GM18951 (cell line): ENCODE data around the gene EID3.
"Not testable (repeated sequence)": the region's sequence is repeated elsewhere in the genome, so short reads cannot be mapped to it uniquely, and the experiment has no call there.

ENCODE experiments used
- POLR2A ChIP-seq: IDR thresholded peaks from 4 replicates; pipeline ENCODE4 v1.6.1; 2011; ENCODE audit warnings: mild to moderate bottlenecking; ENCODE audit not compliant: insufficient read length, insufficient read depth; ENCODE audit errors: extremely low read depth
- in situ Hi-C: fragments of 300-500 bp; cut with MboI; formaldehyde crosslinking; loops from one replicate; pipeline ENCODE4 v1.12.0; 2022; ENCODE audit warnings: low sequenced_read_pairs, mixed read lengths, inconsistent platforms; ENCODE audit not compliant: unreplicated experiment

The EID3 gene

DNA sequence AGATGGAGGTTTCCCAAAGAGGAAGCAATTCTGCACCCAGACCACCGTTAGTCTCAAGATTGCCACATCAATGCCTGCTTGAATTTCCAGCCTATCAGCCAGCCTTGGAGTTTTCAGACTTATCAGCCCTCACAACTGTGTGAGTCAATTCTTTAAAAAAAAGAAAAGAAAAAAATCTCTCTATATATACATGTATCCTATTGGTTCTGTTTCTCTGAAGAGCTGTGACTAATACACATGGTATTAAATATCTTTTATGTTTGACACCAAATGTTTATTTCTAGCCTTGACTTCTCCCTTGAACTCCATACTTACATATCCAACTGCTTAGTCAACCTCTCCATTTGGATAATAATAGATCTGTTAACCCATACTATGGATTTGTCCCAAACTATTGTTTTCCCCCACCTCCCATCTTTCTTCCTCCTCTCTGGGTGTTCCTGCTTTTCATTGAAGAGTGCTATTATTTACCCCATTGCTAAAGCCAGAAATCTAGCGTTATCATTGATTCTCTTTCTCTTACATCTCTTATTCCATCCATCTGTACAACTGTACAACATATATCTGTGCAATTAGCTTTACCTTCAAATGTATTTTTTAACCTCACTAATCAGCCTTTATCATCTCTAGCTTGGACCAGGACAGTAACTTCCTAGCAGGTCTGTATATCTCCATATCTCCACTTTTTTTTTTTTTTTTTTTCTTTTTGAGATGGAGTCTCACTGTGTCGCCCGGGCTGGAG lies 22.7 kb upstream of the EID3 start:
- no peak for TF ChIP-seq POLR2A
- in situ Hi-C loops: no loop called here

DNA sequence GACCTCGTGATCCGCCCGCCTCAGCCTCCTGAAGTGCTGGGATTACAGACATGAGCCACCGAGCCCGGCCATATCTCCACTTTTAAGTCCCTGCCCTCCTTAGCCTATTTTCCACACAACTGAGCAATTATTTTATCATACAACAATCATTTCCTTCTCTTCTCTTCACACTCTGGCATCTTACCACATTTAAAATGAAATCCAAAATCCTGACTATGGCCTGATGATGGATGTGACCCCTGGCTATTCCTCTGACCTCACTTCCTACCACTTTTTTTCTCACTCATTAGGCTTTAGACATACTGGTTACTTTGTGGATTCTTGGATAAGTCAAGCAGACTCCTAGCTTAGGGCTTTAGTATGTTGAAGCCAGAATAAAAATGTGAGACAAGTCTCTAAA lies 21.9 kb upstream of the EID3 start:
- in situ Hi-C loops: no loop called here
- no peak for TF ChIP-seq POLR2A

DNA sequence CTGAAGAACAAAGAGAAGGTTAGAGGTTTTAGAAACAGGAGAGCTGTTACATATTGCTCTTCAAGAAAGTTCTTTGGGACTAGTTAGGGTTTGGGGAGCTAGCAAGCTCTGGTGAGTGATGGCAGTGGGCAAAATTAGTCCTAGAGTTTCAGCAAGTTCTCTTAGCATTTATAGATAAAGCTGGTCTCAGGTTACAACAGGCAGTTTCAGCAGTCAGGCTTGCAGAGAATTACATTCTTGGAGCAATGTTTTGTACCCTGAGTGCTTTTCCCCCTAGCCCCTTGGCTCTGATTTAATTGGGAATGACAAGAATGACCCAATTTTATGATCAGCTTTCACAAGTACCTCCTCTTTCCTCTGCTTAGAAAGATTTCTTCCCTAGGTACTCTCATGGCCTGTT lies 21.4 kb upstream of the EID3 start:
- in situ Hi-C loops: no loop called here
- TF ChIP-seq POLR2A: no peak

DNA sequence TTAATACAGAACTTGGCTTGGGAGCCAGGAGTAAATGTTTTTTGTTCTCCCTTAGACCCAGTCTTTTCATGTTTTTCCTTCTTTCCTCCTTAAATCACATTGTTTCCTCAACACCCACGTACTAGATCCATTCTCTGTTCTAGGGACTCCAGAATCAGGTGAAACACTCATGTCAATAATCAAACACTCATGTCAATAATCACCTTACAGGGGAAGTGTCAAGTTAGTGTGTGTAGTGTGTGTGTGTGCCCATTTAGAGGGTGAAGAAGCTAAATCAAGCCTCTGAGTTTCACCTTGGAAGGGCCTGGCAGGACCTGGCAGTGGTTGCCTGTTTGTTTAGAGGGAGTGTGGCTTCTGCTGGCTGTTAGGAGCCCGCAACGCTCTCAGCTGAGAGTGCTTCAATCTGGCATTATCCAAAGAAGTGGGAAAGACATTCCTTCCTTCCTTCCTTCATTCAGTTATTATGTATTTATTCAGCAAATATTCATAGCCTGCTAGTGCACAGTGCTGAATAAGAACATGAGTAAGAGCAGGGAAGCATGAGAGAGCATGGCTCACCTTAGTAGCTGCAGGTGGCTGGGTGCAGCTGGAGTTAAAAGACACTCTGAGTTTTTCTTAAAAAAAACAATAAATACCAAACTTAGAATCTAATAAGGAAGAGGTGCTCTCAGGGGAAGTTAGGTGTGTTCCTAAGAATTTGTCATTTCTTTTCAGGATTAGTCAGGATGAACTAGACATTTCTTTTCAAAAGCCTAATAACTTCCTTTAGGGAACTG lies 17.6 kb upstream of the EID3 start:
- no peak for TF ChIP-seq POLR2A

DNA sequence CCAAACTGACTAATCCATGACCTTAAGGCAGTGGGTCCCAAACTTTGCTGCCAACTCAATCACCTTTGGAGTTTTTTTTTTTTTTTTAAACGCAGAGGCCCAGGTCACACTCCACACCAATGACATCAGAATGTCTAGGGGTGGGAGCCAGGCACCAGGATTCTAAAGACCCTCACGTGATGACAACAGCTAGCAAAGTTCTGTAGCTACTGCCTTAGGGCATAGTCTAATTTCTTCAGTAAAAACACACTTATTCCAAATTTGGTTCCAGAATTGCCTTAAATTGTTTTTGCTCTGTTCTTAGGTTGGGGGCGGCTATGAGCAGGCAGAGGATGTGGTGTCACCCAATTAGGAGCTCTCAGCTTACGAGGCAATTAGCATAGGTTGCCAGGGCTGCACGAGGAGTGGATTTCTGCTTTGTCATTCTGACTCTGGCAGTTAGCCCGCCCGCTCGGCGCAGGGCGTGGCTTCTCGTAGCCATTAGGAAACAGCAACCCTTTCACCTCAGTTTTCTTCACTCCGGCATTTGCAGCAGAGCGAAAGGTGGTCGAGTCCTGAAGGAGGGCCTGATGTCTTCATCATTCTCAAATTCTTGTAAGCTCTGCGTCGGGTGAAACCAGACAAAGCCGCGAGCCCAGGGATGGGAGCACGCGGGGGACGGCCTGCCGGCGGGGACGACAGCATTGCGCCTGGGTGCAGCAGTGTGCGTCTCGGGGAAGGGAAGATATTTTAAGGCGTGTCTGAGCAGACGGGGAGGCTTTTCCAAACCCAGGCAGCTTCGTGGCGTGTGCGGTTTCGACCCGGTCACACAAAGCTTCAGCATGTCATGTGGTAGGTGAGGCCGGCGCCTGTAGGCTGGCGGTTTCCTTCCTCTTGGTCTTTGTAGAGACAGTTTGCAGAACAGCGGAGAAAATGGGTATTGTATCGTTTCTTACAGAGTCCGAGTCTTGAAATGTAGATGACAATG lies 16.7 kb upstream of the EID3 start:
- in situ Hi-C loops: no loop called here
- peak; percentile 85 for TF ChIP-seq POLR2A

More for the DNA sequence above, 17.6 kb upstream of the EID3 start:
- in situ Hi-C loops: no loop called here

DNA sequence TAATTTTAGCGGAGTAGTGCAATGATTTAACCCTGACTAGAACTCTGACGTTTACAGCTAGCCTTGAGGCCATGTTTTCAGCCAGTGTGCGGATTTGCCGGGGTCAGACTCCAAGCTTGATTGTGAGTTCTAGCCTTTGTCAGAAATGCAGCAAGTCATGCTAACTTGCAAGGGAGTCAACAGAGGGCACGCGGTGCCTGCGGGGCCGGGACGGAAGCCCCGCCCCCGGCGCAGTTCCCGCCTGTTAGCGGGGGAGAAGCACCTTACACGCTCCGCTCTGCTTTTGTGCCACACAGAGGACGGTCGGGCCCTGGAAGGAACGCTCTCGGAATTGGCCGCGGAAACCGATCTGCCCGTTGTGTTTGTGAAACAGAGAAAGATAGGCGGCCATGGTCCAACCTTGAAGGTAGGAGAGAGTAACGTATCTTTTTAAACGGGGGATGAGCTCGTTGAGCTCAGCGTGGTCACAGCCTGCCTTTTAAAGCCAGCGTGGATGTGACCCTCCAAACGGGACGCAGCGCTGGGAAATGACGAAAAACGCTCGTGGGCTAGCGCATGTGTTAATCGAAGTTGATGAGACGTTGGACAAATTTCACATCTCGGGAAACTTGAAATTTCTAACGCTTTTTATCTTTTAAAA lies 14.8 kb upstream of the EID3 start:
- peak; percentile 64 for TF ChIP-seq POLR2A
- in situ Hi-C loops: no loop called here

DNA sequence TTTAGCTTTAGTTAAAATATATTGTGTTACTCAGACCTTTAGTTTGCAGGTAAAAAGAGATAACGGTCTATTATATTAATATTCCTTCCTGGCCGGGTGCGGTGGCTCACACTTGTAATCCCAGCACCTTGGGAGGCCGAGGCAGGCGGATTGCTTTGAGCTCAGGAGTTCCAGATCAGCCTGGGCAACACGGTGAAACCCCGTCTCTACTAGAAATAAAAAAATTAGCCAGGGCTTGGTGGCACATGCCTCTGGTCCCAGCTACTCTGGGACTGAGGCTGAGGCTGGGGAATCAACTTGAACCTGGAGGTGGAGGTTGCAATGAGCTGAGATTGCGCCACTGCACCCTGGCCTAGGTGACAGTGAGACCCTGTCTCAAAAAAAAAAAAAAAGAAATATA lies 13.2 kb upstream of the EID3 start:
- in situ Hi-C loops: no loop called here
- TF ChIP-seq POLR2A: no peak

DNA sequence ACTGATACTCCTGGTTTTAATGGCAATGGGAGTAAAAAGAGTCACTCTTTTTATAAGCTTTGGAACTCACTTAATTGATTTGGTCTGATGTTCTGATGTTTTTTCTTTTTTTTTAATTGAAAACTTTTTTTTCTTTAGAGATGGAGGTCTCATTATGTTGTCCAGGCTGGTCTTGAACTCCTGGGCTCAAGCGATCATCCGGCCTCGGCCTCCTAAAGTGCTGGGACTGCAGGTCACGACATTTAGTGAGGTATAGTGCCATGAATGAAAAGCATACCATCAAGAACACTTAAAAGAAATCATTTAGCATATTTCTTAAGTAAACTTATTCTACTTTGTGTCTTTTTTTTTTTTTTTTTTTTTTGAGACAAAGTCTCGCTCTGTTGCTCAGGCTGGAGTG lies 12.7 kb upstream of the EID3 start:
- in situ Hi-C loops: no loop called here
- no peak for TF ChIP-seq POLR2A

DNA sequence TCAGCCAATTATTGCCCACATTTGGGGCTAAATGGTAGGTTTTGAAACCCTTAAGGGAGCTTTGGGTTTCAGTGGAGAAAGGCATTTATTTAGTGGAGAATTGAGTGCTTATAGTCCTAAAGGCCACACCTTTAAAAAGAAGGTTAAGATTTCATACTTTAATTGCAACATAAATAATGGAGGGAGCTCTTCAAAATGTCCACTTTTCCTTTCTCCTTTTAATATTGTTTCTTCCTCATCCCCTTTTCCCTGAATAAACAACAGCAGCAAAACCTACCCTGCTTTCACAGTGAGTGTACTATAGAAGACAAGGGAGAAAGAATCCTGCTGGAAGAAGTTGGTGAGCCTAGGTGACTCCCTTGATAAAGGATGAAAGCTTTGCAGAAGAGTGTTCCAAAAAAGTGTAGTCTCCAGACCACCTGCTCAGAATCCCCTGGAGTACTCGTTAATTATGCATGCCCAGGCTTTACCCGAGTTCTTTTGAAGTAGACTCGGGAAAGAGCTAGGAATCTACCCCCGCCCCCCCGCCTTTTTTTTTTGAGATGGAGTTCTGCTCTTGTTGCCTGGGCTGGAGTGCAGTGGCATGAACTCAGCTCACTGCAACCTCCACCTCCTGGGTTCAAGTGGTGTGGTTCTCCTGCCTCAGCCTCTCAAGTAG lies 11.5 kb upstream of the EID3 start:
- in situ Hi-C loops: no loop called here
- no peak for TF ChIP-seq POLR2A

DNA sequence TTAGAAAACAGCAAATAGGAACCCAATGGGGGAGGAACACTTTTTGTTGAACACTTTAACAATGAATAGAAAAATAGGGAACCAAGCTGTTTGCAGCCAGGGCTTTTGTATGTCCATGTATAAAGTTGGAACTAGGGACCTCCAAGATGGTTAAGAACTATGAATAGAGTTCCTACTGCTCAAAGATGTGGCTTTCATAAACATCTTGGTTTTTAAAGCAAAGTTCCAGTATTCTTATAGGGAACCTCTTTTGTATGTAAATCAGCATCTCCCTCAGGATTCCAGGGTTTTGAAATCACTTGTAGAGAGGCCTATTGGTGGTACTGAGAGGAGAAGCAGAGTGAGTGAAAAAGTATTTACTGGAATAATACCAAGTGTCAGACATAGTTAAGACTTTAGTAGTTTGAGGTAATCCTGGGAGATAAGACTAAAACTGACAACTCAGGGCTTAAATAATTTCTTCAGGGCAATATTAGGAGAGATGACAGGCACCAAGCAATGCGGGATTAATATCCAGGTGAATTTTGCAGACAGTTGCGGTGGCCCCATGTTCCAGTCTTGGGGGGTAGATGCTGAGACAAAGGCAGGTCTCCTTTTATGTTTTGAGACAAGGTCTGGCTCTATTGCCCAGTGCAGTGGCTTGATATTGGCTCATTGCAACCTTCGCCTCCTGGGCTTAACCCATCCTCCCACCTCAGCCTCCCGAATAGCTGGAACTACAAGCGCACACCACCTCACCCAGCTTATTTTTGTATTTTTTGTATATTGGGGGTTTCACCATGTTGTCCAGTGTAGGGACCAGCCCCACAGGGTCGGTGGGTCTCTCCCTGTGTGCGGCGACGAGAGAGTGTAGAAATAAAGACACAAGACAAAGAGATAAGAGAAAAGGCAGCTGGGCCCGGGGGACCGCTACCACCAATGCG lies 10.4 kb upstream of the EID3 start:
- in situ Hi-C loops: no loop called here
- TF ChIP-seq POLR2A: no peak

DNA sequence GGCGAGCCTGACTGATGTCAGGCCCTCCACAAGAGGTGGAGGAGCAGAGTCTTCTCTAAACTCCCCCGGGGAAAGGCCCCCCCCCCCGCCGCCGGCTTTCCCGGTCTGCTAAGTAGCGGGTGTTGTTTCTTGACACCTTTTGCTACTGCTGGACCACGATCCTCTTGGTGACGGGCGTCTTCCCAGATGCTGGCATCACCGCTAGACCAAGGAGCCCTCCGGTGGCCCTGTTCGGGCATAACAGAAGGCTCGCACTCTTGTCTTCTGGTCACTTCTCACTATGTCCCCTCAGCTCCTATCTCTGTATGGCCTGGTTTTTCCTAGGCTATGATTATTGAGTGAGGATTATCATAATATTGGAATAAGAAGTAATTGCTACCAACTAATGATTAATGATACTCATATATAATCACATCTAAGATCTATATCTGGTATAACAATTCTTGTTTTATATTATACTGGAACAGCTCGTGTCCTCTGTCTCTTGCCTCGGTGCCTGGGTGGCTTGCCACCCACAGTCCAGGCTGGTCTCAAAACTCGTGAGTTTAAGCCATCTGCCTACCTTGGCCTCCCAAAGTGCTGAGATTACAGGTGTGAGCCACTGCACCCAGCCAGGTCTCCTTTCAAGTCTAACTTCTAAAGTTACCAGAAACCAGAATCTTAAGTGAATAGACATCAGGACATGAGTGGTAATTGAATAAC lies 9.2 kb upstream of the EID3 start:
- in situ Hi-C loops: not testable (repeated sequence)
